ENCODE measurements around the gene SLC38A8. TPM values are rescaled to one million over a fixed set of nuclear protein-coding genes. Genes with fewer than 3 reads are reported as not detected.

Gene SLC38A8
- total RNA-seq, 2 experiments from 2014 or later: not detected

DNA sequence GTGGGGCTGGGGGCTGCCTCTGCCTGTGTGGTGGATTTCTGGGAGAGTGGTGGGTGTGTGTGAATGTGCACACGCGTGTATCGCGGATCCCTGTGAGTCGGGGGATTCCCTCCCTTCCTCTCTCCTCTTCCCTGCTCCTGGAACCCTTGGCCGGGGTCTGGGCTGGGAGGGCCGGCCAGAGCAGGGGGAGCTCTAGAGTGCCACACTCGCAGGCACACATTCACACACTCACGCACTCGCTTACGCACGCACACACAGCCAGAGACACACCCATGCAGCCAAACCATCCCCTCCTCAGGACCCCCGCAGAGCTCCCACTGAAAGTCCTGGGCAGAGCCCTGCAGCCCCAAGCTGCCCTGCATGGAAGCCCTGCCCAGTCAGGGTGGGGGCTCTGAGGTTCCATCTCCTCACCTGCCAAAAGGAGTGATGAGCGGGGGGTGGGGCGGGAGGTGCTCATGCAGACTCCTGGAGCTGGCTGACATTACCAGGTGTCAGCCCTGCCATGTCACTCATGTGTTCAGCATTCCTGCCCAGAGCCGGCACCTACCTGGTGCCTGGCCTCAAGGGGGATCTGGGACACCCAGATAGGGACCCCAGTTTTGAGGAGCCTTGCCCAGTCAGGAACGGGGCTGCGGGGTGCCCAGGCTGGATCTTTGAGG lies 72.7 kb downstream of the SLC38A8 start:
- intact Hi-C loops (cut with micrococcal nuclease; ENCODE audit: unreplicated experiment): no loop called here
- no peaks in the 10 kb centered on the region for H3K79me2 ChIP-seq (ENCODE audit: insufficient read depth, low read depth, low read length)
- no peak overlapping the region for H3K4me3 ChIP-seq (ENCODE audit: low read depth, low read length, poor library complexity, severe bottlenecking)
- H4K20me1 ChIP-seq (ENCODE audit: insufficient read depth, low read length): no peaks in the 10 kb centered on the region
- no peak overlapping the region for H3K27ac ChIP-seq (ENCODE audit: low read depth, low read length, poor library complexity, severe bottlenecking)
- no TSS peak for BruUV-seq (replicated peaks)
- no peak for DNase-seq (ENCODE audit: low spot score)
- H3K36me3 ChIP-seq (ENCODE audit: insufficient read depth, low read length): no peaks in the 10 kb centered on the region
- H3K4me1 ChIP-seq (ENCODE audit: insufficient read depth, low read length, poor library complexity, severe bottlenecking): no peaks in the 10 kb centered on the region
- H3K9me2 ChIP-seq (ENCODE audit: insufficient read depth, low read length): no peaks in the 10 kb centered on the region
- ChIA-PET CTCF (ENCODE audit: unreplicated experiment) (no interaction called here), POLR2A (no interaction called here)
- TF ChIP-seq EZH2phosphoT487 (IDR thresholded peaks at IDR 0.05; ENCODE audit: borderline replicate concordance, low read depth, low read length): no peak
- TF ChIP-seq, protein P1, sequence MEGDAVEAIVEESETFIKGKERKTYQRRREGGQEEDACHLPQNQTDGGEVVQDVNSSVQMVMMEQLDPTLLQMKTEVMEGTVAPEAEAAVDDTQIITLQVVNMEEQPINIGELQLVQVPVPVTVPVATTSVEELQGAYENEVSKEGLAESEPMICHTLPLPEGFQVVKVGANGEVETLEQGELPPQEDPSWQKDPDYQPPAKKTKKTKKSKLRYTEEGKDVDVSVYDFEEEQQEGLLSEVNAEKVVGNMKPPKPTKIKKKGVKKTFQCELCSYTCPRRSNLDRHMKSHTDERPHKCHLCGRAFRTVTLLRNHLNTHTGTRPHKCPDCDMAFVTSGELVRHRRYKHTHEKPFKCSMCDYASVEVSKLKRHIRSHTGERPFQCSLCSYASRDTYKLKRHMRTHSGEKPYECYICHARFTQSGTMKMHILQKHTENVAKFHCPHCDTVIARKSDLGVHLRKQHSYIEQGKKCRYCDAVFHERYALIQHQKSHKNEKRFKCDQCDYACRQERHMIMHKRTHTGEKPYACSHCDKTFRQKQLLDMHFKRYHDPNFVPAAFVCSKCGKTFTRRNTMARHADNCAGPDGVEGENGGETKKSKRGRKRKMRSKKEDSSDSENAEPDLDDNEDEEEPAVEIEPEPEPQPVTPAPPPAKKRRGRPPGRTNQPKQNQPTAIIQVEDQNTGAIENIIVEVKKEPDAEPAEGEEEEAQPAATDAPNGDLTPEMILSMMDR (conservative IDR thresholded peaks at IDR 0.05; ENCODE audit: low read length): no peak
- H2AFZ ChIP-seq (ENCODE audit: low read length): no peak overlapping the region
- no peaks in the 10 kb centered on the region for H3K9me3 ChIP-seq (ENCODE audit: low read length)
- H3K4me2 ChIP-seq (ENCODE audit: low read length): no peak overlapping the region

DNA sequence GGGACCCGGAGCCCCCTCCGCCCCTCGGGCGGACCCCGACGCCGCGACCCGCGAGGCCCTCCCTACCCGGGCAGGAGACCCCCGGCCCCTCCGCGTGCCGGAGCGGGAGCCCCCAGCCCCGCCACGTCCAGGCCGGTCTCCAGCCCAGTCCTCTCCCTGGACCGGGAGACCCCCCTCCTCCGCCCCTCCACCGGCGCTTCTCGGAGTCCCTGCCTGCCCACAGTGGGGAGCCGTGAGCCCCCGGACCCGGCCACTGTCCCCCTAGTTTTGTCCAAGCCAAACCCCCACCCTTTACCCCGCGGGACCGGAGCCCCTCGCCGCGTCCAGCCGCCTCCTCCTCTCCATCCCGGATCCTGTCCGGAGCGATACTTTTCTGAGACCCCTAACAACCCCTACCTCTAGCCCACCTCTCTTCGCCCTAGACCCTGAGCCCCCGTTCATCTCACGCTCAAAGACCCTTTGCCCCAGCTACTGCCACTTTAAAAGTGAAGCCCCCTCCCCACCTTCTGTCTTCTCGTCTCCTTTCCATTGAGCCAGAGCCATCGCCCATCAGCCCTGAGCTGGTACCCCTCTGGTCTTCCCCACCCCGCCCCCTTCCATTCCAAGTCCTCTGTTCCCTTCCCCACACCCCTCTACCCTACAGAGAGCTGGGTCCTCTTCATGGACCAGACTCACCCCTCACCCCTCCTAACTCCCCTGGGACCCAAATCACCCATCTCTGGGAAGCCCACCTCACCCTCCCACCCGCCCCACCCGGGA lies 73.5 kb downstream of the SLC38A8 start:
- Histone ChIP-seq H3K36me3 (ENCODE audit: insufficient read depth, low read length) (no peaks in the 10 kb centered on the region), H3K4me3 (ENCODE audit: low read depth, low read length, poor library complexity, severe bottlenecking) (no peak overlapping the region), H3K79me2 (ENCODE audit: insufficient read depth, low read depth, low read length) (no peaks in the 10 kb centered on the region), H3K4me2 (ENCODE audit: low read length) (no peak overlapping the region), H3K9me2 (ENCODE audit: insufficient read depth, low read length) (no peaks in the 10 kb centered on the region), H3K27ac (ENCODE audit: low read depth, low read length, poor library complexity, severe bottlenecking) (no peak overlapping the region), H3K9me3 (ENCODE audit: low read length) (no peaks in the 10 kb centered on the region), H3K4me1 (ENCODE audit: insufficient read depth, low read length, poor library complexity, severe bottlenecking) (no peaks in the 10 kb centered on the region), H2AFZ (ENCODE audit: low read length) (no peak overlapping the region), H4K20me1 (ENCODE audit: insufficient read depth, low read length) (no peaks in the 10 kb centered on the region)
- ChIA-PET POLR2A (no interaction called here), CTCF (ENCODE audit: unreplicated experiment) (no interaction called here)
- TF ChIP-seq, protein P1 (conservative IDR thresholded peaks at IDR 0.05; ENCODE audit: low read length): no peak
- no peak for TF ChIP-seq EZH2phosphoT487 (IDR thresholded peaks at IDR 0.05; ENCODE audit: borderline replicate concordance, low read depth, low read length)
- intact Hi-C loops (cut with micrococcal nuclease; ENCODE audit: unreplicated experiment): no loop called here
- BruUV-seq (replicated peaks): no TSS peak
- DNase-seq (ENCODE audit: low spot score): no peak

DNA sequence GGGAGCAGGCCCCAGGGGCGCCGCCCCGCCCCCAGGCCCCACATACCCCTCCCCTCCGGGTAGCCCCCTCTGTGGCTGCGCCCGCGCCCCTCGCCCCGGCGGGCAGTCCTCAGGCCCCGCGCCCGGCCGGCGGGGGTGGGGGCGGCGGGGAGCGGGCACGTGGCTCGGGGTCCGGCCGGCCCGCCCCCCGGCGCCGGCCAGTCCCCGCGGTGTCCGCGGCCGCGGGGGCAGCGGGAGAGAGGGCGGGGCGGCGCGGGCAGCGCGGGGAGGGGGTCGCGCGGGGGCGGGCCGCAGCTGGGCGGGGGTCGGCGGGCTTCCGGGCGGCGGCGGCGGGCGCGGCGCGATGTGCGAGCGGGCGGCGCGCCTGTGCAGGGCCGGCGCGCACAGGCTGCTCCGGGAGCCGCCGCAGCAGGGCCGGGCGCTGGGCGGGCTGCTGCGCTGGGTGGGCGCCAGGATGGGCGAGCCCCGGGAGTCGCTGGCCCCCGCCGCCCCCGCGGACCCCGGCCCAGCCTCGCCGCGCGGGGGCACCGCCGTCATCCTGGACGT lies 74.2 kb downstream of the SLC38A8 start:
- no peaks in the 10 kb centered on the region for H3K4me1 ChIP-seq (ENCODE audit: insufficient read depth, low read length, poor library complexity, severe bottlenecking)
- H3K9me2 ChIP-seq (ENCODE audit: insufficient read depth, low read length): no peaks in the 10 kb centered on the region
- no peaks in the 10 kb centered on the region for H3K36me3 ChIP-seq (ENCODE audit: insufficient read depth, low read length)
- TF ChIP-seq EZH2phosphoT487 (IDR thresholded peaks at IDR 0.05; ENCODE audit: borderline replicate concordance, low read depth, low read length): no peak
- TF ChIP-seq, protein P1 (conservative IDR thresholded peaks at IDR 0.05; ENCODE audit: low read length): 0 out of 2 replicates have a peak, but pooled peaks have one; percentile 2
- no peak overlapping the region for H2AFZ ChIP-seq (ENCODE audit: low read length)
- no peak overlapping the region for H3K4me3 ChIP-seq (ENCODE audit: low read depth, low read length, poor library complexity, severe bottlenecking)
- intact Hi-C loops (cut with micrococcal nuclease; ENCODE audit: unreplicated experiment): no loop called here
- no peaks in the 10 kb centered on the region for H3K79me2 ChIP-seq (ENCODE audit: insufficient read depth, low read depth, low read length)
- H3K4me2 ChIP-seq (ENCODE audit: low read length): no peak overlapping the region
- POLR2A ChIA-PET: no interaction called here
- no TSS peak for BruUV-seq (replicated peaks)
- CTCF ChIA-PET (ENCODE audit: unreplicated experiment): no interaction called here
- no peaks in the 10 kb centered on the region for H3K9me3 ChIP-seq (ENCODE audit: low read length)
- no peak overlapping the region for H3K27ac ChIP-seq (ENCODE audit: low read depth, low read length, poor library complexity, severe bottlenecking)
- H4K20me1 ChIP-seq (ENCODE audit: insufficient read depth, low read length): no peaks in the 10 kb centered on the region
- DNase-seq (ENCODE audit: low spot score): no peak

Data from OCI-LY7 (cell line).